GM21528 (cell line): ENCODE measurements around the gene MORC4.

Experiments
- ATAC-seq: cut with Tn5 transposase; IDR thresholded peaks from one replicate; pipeline ENCODE4 v1.9.1; 2021; ENCODE audit warnings: mild to moderate bottlenecking, moderate library complexity; ENCODE audit not compliant: unreplicated experiment, low FRiP score

MORC4 gene

DNA sequence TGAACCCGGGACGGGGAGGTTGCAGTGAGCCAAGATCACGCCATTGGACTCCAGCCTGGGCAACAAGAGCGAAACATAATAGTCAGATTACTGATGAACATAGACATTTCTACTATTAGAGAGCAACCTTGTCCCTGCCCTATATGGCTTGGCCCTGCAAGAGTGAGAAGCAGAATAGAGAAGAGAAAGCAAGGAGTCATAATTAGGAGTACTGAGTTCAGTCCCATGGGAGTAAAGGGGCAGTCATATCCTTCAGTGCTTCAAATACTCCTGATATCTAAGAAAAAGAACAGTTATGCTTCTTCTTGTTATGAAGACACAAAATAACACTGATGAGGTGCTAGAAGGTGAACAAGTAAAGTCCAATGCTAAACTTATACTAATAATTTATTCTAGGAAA lies 46.0 kb downstream of the MORC4 start:
- no peak for ATAC-seq

DNA sequence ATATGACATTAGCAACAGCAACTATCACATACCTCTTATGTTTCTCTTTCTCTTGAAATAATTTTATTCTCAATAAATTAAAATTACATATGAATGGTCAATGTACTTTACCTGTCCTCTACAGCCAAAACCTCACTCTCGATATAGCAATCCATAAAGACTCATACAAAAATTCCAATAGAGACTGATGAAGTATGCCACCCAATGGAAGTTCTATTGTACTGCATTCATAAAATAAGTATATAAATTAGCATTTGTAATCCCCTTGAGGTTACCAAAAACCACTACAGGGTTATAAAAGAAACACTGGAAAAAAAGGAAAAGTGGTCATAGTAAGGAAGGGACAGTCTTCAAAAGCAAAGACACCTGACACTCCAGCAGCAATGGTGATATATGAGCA lies 47.0 kb downstream of the MORC4 start:
- no peak for ATAC-seq

DNA sequence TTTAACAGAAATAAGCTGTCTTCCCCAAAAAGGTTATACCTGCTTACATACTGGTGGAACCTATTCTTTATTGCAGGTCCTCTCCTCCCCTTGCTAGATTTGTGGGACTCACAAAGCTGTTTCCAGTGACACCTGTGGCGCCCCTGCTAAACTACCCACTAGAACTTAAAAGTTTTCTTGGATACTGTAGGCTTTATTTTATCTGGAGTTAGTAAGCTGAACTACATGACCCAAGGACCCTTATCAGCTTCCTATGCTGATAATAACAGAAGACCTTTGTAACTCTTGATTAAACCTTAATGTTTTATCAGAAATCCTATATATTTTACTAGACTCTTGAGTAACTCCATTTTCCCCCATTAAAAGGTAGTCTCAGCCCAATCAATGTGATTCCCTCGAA lies 47.5 kb downstream of the MORC4 start:
- no peak for ATAC-seq

DNA sequence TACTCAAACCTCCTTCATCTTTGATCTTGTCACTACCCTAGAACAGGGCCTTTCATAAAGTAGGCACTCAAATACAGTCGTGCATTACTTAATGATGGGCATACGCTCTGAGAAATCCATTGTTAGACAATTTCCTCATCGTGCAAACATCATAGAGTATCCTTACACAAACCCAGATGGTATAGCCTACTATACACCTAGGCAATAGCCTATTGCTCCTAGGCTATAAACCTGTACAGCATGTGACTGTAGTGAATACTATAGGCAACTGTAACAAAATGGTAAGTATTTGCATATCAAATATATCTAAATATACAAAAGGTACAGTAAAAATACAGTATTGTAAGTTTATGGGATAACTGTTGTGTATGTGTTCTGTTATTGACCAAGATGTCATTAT lies 47.9 kb downstream of the MORC4 start:
- ATAC-seq, result no peak

GRCh38 chrX:106951230-106951629 lies 48.8 kb downstream of the MORC4 start:
- ATAC-seq, result no peak

DNA sequence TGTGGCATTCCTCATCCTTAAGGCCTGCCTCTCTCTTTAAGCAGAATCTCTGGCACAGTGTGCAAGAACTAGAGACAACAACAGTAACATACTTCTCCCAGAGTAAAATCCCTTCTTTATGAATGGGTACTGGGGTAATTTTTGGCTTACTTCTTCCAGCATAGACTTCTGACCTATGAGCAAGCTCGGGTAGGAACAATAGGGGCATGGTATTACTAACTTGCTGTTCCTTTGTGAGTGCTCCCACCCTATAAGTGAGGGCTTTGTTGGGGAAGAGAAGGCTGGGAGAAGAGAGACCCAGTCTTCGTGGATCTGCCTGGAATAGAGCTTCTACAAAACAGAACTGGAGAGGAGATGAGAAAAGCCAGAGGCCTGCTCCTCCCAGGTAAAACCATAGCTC lies 49.6 kb downstream of the MORC4 start:
- ATAC-seq, result no peak

- ATAC-seq, result no peak
These were observed 50.6 kb downstream of the MORC4 start for GRCh38 chrX:106949366-106949765.

- ATAC-seq, result no peak
These were observed 51.4 kb downstream of the MORC4 start for GRCh38 chrX:106948641-106949040.

DNA sequence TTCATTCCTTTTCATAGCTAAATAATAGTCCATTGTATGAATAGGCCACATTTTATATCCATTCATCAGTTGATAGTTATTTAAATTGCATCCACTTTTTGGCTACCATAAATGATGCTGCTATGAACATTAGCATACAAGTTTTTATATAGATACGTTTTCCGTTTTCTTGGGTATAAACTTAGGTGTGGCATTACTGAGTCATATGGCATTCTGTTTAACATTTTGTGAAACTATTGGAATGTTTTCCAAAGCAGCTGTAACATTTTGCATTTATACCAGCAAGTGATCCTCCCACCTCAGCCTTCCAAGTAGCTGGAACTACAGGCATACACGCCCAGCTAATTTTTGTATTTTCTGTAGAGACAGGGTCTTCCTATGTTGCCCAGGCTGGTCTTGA lies 53.5 kb downstream of the MORC4 start:
- no peak for ATAC-seq

- ATAC-seq, result no peak
These were observed 59.9 kb downstream of the MORC4 start for GRCh38 chrX:106940068-106940467.

DNA sequence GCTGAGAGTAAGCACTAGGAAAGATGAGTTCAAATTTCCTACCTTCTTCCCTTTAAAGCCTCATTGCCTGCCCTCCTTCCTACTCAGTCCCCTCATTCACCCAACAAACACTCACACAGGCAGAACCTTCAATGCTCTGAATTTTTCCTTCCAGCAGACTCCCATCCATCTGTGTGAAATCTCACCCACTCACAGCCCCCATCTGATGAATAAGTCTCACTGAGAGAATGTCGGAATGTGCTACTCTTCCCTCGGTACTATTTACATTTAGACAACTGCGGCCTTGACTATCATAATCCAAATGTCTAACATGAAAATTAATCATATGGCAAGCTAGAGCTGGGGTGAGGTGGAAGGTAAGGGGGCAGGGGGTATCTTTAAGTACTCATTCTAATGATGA lies 60.4 kb downstream of the MORC4 start:
- ATAC-seq, result no peak

DNA sequence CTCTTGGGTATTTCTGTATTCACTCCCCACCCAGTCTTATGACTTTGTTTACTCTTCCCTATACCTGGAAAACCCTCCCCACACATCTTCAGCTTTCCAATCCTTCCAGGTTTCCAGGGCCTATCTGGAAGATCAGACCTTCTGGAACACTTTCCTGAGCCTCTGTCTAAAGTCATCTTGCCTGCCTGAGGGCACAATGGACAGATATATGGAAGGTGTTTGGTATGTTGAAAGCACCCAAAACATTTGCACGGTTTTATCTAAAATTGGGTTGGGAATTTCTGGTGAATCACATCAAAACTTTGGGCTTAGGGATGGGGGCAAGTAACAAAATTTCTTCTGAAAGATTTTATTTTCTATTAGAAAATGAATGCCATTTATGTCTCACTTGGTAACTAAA lies 63.8 kb downstream of the MORC4 start:
- ATAC-seq, result no peak

- no peak for ATAC-seq
These were observed 64.8 kb downstream of the MORC4 start for GRCh38 chrX:106935175-106935574.

DNA sequence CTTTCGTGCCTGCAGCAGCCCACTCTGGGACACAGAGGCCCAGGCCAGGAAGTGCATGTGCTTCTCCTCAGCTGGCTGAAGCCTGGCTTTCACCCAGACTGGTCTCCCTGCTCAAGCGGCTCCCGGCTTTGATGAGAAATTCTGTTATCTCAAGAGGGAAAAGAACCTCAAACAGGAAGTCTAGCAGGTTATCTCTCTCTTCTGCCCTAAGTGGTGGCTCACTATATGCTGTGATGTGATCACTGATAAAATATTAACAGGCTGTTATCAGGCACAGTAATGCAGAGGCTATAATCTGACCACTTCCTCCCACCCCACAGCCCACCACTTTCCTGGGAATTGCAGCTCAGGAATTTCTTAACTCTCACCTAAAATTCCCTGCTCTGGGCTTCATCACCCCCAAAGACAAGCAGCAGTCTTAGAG lies 66.5 kb downstream of the MORC4 start:
- ATAC-seq, result no peak

GRCh38 chrX:106932960-106933537 lies 67.0 kb downstream of the MORC4 start:
- no peak for ATAC-seq

GRCh38 chrX:106932492-106932923 lies 67.5 kb downstream of the MORC4 start:
- ATAC-seq, result no peak

DNA sequence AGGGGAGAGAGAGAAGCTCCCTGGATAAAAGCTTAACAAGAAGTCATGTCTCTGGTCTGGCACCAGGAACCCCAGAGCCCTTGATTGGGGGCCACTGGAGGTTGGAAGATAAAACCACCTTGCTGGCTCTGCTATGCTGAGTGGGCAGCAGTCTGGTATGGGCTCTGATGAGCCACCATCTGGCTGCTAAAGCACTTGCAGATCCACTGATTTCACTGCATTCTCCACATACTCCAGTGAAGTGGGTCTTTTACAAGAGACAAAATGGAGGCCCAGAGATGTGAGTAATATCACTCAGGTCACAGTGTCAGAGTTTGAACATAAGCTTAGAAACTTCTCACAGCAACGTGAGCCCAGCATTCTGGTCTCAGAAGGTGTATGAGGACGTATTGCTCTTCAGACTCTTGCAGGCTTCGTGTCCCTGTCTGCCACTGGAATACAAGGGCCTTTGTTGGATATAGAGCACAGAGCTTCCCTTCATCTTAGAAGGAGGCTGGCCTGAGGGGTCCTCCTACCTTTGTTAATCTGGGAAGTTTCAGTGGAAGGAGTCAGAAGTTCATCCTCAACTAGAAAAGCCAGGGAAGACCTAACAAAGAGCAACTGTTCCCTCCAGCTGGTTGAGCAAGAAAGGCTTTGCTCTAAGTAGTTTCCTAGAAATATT lies 68.1 kb downstream of the MORC4 start:
- ATAC-seq, result no peak

DNA sequence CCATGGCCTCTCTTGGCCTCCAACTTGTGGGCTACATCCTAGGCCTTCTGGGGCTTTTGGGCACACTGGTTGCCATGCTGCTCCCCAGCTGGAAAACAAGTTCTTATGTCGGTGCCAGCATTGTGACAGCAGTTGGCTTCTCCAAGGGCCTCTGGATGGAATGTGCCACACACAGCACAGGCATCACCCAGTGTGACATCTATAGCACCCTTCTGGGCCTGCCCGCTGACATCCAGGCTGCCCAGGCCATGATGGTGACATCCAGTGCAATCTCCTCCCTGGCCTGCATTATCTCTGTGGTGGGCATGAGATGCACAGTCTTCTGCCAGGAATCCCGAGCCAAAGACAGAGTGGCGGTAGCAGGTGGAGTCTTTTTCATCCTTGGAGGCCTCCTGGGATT lies 71.8 kb downstream of the MORC4 start:
- ATAC-seq, result no peak

- no peak for ATAC-seq
These were observed 72.3 kb downstream of the MORC4 start for GRCh38 chrX:106927700-106928099.

DNA sequence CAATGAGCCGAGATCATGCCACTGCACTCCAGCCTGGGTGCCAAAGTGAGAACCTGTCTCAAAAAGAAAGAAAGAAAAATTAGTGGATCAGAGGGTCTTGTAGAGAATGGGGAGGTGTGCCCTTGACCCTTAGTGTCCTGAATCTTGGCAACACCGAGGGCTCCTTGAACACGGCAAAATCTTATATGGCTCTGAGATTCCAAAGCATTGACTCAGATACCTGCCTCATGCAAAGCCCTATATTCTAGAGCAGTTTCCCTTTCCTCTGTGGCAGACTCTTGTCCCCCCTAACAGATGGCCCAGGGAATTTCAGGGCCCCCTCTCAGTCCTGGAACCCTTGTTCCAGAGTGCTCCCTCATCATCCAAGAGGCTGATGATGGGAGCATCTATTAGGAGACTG lies 73.0 kb downstream of the MORC4 start:
- no peak for ATAC-seq

DNA sequence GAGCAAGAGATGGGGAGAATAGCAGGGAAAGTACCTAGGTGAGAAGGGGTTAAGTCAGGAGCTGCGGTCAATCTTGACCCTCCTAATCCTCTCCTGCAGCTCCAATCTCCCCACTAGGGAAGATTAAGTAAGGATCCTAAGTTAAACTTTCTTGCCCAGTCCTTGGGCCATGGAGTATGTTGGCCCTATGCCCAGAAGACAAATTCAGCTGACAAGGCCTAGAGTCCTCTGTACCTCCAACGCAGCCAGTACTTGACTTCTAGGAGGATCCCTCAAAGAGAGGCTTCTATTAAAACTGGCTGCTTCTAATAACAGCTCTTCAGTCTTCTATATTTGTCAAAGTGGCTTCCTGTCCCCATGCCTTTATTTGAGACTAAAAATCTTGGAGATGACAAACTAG lies 78.4 kb downstream of the MORC4 start:
- ATAC-seq, result no peak

- no peak for ATAC-seq
These were observed 80.0 kb downstream of the MORC4 start, which contains the start of gene CLDN2 for GRCh38 chrX:106919932-106920452. CLDN2 (plus strand) TSS chrX:106920402; CDS start chrX:106928229, 7,827 bp downstream.
